Esophagus mucosa (tissue), 1 donor: ENCODE measurements around the gene BPGM. TPM values are rescaled to one million over a fixed set of nuclear protein-coding genes. Genes with fewer than 3 reads are reported as not detected.

Experiments
- ATAC-seq: fragments of 200-7000 bp; cut with Tn5 transposase; one replicate; pipeline ENCODE4 v1.9.1; 2020
- total RNA-seq: library from RNA; stranded (reverse); gene quantifications from one replicate; pipeline ENCODE4 v1.2.4, GENCODE V29; 2023
- donor health status: DM: yes; HTN: yes; CAD: no.

Gene BPGM
- total RNA-seq, 1 donor from 2014 or later: 8.9 TPM

- ATAC-seq: no peak
Measured at GRCh38 chr7:134722786-134723322, 76.2 kb downstream of the BPGM start.

GRCh38 chr7:134723892-134724291, 77.2 kb downstream of the BPGM start:
- no peak for ATAC-seq

- peak; percentile 51 for ATAC-seq
Measured at GRCh38 chr7:134724606-134725005, 78.0 kb downstream of the BPGM start.

GRCh38 chr7:134726581-134726980, 79.9 kb downstream of the BPGM start:
- no peak for ATAC-seq

GRCh38 chr7:134727711-134728110, 81.1 kb downstream of the BPGM start:
- no peak for ATAC-seq

Other genes with a start within 250 kb of the BPGM start
- gene AKR1B1, start 187.8 kb upstream of the BPGM start, total RNA-seq: 28.5 TPM
- gene AKR1B10, start 119.3 kb upstream of the BPGM start, total RNA-seq: 411 TPM
- 35.1 TPM for gene AKR1B15, start 97.7 kb upstream of the BPGM start, total RNA-seq
- gene CALD1, start 132.8 kb downstream of the BPGM start, total RNA-seq: 46.1 TPM